GM13976 (cell line): ENCODE data around the gene GABARAP.
"Not testable (repeated sequence)": the region's sequence is repeated elsewhere in the genome, so short reads cannot be mapped to it uniquely, and the experiment has no call there.

ENCODE experiments used
- DNase-seq: peaks from one replicate; pipeline ENCODE4 v3.0.0; 2012; ENCODE audit warnings: low spot score
- in situ Hi-C: fragments of 300-500 bp; cut with MboI; formaldehyde crosslinking; loops from one replicate; pipeline ENCODE4 v1.12.0; 2022; ENCODE audit warnings: low sequenced_read_pairs, mixed read lengths, inconsistent platforms; ENCODE audit not compliant: unreplicated experiment
- TF ChIP-seq, protein P1 (sequence below): IDR thresholded peaks from 2 replicates; pipeline ENCODE4 v1.5.1; 2012; ENCODE audit warnings: borderline replicate concordance, mild to moderate bottlenecking; ENCODE audit not compliant: insufficient read depth; ENCODE audit errors: extremely low read depth, missing control alignments, control extremely low read depth

Gene GABARAP

GRCh38 chr17:7248796-7249195 is 6.5 kb upstream of the GABARAP start:
- TF ChIP-seq, protein P1, sequence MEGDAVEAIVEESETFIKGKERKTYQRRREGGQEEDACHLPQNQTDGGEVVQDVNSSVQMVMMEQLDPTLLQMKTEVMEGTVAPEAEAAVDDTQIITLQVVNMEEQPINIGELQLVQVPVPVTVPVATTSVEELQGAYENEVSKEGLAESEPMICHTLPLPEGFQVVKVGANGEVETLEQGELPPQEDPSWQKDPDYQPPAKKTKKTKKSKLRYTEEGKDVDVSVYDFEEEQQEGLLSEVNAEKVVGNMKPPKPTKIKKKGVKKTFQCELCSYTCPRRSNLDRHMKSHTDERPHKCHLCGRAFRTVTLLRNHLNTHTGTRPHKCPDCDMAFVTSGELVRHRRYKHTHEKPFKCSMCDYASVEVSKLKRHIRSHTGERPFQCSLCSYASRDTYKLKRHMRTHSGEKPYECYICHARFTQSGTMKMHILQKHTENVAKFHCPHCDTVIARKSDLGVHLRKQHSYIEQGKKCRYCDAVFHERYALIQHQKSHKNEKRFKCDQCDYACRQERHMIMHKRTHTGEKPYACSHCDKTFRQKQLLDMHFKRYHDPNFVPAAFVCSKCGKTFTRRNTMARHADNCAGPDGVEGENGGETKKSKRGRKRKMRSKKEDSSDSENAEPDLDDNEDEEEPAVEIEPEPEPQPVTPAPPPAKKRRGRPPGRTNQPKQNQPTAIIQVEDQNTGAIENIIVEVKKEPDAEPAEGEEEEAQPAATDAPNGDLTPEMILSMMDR: no peak
- DNase-seq: no peak
- in situ Hi-C loops: no loop called here

DNA sequence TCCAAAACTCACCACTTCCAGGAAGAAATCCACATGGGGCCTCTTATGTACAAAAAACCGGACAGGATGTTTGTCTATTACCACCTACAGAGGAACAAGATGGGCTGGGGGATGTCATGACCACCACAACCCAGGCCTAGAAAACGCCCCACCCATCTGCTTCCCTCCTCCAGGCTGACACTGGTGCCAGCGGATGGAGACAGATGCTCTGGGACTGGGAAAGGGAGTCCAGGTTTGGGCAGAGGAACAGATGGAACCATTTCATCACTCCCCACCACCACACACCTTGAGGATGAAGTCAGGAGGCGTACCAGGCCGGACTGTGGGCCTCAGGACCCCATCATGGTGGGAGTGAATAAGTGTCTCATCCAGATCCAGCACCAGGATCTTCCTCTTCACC is 4.5 kb upstream of the GABARAP start:
- in situ Hi-C loops: no loop called here
- TF ChIP-seq, protein P1: no peak

GRCh38 chr17:7243838-7244237 is 1.6 kb upstream of the GABARAP start:
- DNase-seq, in situ Hi-C loops: not testable (repeated sequence)

More for the DNA sequence above, 4.5 kb upstream of the GABARAP start:
- DNase-seq: no peak

DNA sequence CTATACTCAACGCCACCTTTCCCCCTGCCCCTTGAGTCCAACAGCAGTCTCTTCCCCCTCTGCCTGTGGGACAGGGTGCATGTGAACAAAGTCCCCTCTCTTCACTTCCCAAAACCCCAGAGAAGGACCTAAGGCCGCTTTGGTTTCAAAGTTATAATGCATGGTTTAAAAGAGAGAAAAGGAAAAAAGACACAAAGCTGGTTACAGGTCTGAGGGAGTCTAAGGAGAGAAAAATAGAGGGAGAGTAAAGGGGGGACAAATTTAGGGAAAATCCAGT is 1.1 kb upstream of the GABARAP start:
- TF ChIP-seq, protein P1: no peak
- in situ Hi-C loops: no loop called here

GRCh38 chr17:7242717-7243452 is 636 bp upstream of the GABARAP start:
- in situ Hi-C loops: no loop called here
- peak; percentile 91 for DNase-seq
- TF ChIP-seq, protein P1: peak; percentile 13

More for the DNA sequence above, 1.1 kb upstream of the GABARAP start:
- no peak for DNase-seq

- DNase-seq: no peak
- TF ChIP-seq, protein P1: no peak
- in situ Hi-C loops: no loop called here
Observed at GRCh38 chr17:7241090-7241733, 1.0 kb downstream of the GABARAP start.

DNA sequence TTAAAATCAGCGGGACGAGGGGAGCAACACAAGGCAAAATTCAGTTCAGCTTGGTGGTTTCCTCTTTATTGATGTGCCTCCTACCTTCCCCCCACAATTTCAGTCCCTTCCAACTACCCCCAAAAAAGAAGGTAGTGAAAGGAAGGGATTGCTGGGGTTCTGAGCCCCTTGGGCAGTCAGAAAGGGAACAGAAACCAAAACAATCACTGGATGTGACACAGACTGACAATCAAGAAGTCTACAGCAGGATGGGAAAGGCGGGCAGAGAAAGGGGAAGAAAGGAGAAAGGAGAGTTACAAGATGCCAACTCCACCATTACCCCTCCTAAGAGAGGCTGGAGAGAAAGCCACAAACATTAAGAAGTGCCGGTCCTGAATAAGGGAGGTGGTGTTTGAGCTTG is 1.9 kb downstream of the GABARAP start:
- TF ChIP-seq, protein P1: no peak
- DNase-seq: no peak
- in situ Hi-C loops: no loop called here
